Mucosa of stomach (tissue), 1 donor: Measurements from ENCODE around the gene POP7.

Source experiments
- H3K27me3 ChIP-seq: one replicate; pipeline ENCODE4 v1.7.0; 2013; ENCODE audit warnings: mild to moderate bottlenecking, low read length; ENCODE audit not compliant: control insufficient read depth, insufficient read depth
- H3K36me3 ChIP-seq: one replicate; pipeline ENCODE4 v1.7.0; 2013; ENCODE audit warnings: low read length; ENCODE audit not compliant: control insufficient read depth, insufficient read depth
- H3K4me1 ChIP-seq: one replicate; pipeline ENCODE4 v1.7.0; 2013; ENCODE audit warnings: mild to moderate bottlenecking, low read length; ENCODE audit not compliant: control insufficient read depth, insufficient read depth
- H3K4me3 ChIP-seq: one replicate; pipeline ENCODE4 v1.7.0; 2013; ENCODE audit warnings: low read length
- H3K9ac ChIP-seq: one replicate; pipeline ENCODE4 v1.7.0; 2013; ENCODE audit warnings: mild to moderate bottlenecking, low read length, moderate library complexity
- H3K9me3 ChIP-seq: one replicate; pipeline ENCODE4 v1.7.0; 2013; ENCODE audit warnings: mild to moderate bottlenecking, low read length, moderate library complexity; ENCODE audit not compliant: control insufficient read depth
- donor health status: Pancreatic carcinoma.

The POP7 gene

DNA sequence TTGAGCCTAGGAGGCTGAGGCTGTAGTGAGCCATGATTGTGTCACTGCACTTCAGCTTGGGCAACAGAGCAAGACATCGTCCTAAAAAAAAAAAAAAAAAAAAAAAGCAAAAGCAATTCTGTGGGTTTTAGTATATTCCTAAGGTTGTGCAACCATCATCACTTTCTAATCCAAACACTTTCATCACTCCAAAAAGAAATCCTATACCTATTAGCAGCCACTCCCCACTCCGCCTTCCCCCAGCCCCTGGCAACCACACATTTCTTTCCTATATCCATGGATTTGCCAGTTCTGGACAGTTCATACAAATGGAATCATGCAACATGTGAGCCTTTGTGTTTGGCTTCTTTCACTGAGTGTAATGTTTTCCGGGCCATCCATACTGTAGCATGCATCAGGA, 47.8 kb downstream of the POP7 start:
- no peaks in the 10 kb centered on the region for H3K4me1 ChIP-seq
- H3K9me3 ChIP-seq: no peaks in the 10 kb centered on the region
- H3K27me3 ChIP-seq: peaks cover 21% of the 10 kb centered on the region
- no peaks in the 10 kb centered on the region for H3K36me3 ChIP-seq
- H3K9ac ChIP-seq: no peak overlapping the region
- no peak overlapping the region for H3K4me3 ChIP-seq
